ENCODE data around the gene MRPL2. TPM values are rescaled to one million over a fixed set of nuclear protein-coding genes. Genes with fewer than 3 reads are reported as not detected.

Gene MRPL2
- total RNA-seq, 2 experiments from 2014 or later, result 108 TPM

DNA sequence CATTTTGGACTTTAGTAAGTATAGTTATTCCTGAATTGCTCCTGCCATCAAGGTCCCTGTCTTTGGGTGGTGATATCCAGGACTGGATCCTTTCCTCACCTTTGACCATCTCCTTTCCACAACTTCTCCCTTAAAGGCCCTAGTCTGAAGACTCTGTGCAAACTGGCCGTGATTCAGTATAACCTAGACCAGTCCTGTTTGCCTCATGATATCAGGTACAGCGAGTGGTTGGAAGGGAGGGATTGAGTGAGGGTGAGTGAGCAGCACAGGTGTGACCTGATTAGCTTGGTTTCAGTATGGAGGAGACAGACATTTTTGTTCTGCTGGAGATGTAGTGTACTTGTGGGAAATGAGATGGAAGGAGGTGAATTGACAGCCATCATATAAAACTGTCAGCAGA is 40.1 kb downstream of the MRPL2 start:
- DNase-seq, result no peak
- peaks cover 31% of the 10 kb centered on the region for H3K36me3 Mint-ChIP-seq (ENCODE audit: low read depth)
- no peak for ATAC-seq
- no peaks in the 10 kb centered on the region for H3K9me3 Mint-ChIP-seq
- intact Hi-C loops (cut with micrococcal nuclease), result no loop called here
- TF ChIP-seq, protein P1, sequence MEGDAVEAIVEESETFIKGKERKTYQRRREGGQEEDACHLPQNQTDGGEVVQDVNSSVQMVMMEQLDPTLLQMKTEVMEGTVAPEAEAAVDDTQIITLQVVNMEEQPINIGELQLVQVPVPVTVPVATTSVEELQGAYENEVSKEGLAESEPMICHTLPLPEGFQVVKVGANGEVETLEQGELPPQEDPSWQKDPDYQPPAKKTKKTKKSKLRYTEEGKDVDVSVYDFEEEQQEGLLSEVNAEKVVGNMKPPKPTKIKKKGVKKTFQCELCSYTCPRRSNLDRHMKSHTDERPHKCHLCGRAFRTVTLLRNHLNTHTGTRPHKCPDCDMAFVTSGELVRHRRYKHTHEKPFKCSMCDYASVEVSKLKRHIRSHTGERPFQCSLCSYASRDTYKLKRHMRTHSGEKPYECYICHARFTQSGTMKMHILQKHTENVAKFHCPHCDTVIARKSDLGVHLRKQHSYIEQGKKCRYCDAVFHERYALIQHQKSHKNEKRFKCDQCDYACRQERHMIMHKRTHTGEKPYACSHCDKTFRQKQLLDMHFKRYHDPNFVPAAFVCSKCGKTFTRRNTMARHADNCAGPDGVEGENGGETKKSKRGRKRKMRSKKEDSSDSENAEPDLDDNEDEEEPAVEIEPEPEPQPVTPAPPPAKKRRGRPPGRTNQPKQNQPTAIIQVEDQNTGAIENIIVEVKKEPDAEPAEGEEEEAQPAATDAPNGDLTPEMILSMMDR (IDR thresholded peaks at IDR 0.05), result no peak
- no peak overlapping the region for H3K27ac Mint-ChIP-seq
- ChIA-PET POLR2A (no interaction called here), CTCF (interaction anchor here (0.9 kb wide), 1 partner anchor 125 kb away, joined by 3 read pairs; no protein-coding TSS in a partner anchor)
- peaks cover 42% of the 10 kb centered on the region for H3K4me1 Mint-ChIP-seq (ENCODE audit: low read depth)
- H3K4me3 Mint-ChIP-seq, result no peak overlapping the region
- no peaks in the 10 kb centered on the region for H3K27me3 Mint-ChIP-seq

DNA sequence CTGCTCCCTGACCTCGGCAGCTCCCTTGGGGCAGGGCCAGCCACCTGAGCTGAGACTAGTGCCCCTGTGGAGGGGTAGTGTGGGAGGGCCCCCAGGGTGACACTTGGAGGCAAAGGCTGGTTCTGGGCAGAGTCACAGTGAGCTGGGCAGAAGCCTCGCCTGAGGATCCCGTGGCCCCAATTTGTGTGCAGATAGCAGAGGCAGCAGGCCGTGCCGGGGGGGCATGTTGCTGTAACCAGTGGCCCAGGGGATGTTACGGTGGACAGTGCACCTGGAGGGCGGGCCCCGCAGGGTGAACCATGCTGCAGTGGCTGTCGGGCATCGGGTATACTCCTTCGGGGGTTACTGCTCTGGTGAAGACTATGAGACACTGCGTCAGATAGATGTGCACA is 42.3 kb downstream of the MRPL2 start:
- Mint-ChIP-seq H3K4me1 (ENCODE audit: low read depth) (peaks cover 51% of the 10 kb centered on the region), H3K27ac (peak overlapping the region; percentile 22), H3K27me3 (no peaks in the 10 kb centered on the region), H3K36me3 (ENCODE audit: low read depth) (peaks cover 46% of the 10 kb centered on the region), H3K4me3 (no peak overlapping the region), H3K9me3 (no peaks in the 10 kb centered on the region)
- ChIA-PET CTCF (no interaction called here), POLR2A (interaction anchor here (0.6 kb wide), 1 partner anchor 649 kb away, joined by 3 read pairs; no protein-coding TSS in a partner anchor)
- TF ChIP-seq, protein P1 (IDR thresholded peaks at IDR 0.05), result no peak
- ATAC-seq (no peak), DNase-seq (no peak)
- intact Hi-C loops (cut with micrococcal nuclease), result no loop called here

DNA sequence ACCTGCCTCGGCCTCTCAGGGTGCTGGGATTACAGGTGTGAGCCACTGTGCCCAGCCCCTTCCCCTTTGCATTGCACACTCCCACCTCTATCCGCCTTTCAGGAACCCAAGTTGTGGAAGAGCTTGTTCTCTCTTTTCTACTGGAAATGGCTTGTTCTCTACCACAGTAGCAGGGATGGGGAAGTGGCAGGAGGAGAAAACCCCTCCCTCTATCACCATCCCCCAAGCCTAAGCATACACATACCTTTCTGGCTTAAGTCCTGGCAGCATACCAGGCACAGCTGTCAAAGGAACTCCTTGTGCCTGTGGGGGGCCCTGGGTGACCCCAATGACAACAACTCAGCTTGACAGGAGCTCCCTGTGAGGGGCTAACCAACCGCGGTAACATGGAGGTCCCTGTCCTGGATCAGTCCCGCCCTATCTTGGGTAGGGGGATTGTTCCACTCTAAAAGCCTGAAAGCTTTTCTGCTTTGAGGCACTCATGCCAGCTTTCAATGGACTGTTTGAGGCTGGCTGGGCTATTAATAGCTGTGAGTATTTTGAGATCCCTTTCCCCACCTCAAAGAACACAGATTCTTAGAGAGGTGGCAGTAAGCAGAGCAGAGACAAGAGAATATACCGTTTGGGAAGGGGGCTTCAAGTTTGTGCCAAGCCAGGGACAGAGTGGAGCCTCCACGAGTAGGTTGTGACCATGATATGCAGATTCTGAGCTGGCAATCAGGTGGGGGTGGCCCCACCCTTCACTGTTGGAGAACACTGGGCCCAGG is 42.9 kb downstream of the MRPL2 start:
- Mint-ChIP-seq H3K4me3 (peak overlapping the region; percentile 27), H3K27me3 (no peaks in the 10 kb centered on the region), H3K9me3 (no peaks in the 10 kb centered on the region), H3K27ac (peak overlapping the region; percentile 22), H3K4me1 (ENCODE audit: low read depth) (peaks cover 57% of the 10 kb centered on the region), H3K36me3 (ENCODE audit: low read depth) (peaks cover 51% of the 10 kb centered on the region)
- ChIA-PET CTCF (interaction anchor here (0.8 kb wide), 2 partner anchors 20 to 127 kb away, joined by 3 read pairs; no protein-coding TSS in a partner anchor), POLR2A (interaction anchor here (0.6 to 0.9 kb wide), 3 partner anchors 18 to 650 kb away, joined by 3 read pairs; partner anchors contain the start of gene PEX6)
- ATAC-seq (no peak), DNase-seq (no peak)
- intact Hi-C loops (cut with micrococcal nuclease), result no loop called here
- TF ChIP-seq, protein P1 (IDR thresholded peaks at IDR 0.05), result no peak

DNA sequence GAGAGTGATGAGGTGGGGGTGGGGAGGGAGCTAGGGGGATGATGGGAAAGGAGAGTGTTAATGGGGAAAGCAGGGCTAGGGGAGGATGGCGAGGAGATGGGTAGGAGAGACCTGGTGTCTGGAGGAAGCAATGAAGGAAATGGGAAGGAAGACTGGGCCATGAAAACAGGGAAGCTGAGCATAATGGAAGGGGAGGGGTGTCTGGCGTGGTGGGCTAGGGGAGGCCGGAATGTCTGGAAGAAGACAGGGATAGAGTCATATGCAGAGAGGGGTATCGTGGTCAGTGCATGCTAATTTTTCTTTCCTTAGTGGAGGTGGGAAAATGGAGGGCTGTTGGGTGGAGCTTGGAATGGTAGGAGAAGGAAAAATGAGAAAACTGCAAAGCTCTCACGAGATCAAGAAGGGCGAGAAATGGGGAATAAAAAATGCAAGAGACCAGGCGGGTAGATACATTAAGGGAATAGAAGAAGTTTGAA is 44.8 kb downstream of the MRPL2 start:
- intact Hi-C loops (cut with micrococcal nuclease), result loop anchor here (5.0 kb wide), 2 partner anchors 37 to 43 kb away; partner anchors contain the start of genes KLC4, MRPL2 and PEX6
- POLR2A ChIA-PET, result interaction anchor here (0.6 to 5.7 kb wide), 10 partner anchors 9 to 156 kb away, joined by 3 to 26 read pairs (median 4); partner anchors contain the start of genes CNPY3, KLC4, MRPL2 and PEX6
- Mint-ChIP-seq H3K27me3 (no peaks in the 10 kb centered on the region), H3K27ac (peak overlapping the region; percentile 93), H3K4me1 (ENCODE audit: low read depth) (peaks cover 50% of the 10 kb centered on the region), H3K36me3 (ENCODE audit: low read depth) (peaks cover 46% of the 10 kb centered on the region), H3K9me3 (no peaks in the 10 kb centered on the region), H3K4me3 (peak overlapping the region; percentile 96)
- ATAC-seq (no peak), DNase-seq (no peak)
- CTCF ChIA-PET, result interaction anchor here (0.6 to 1.8 kb wide), 3 partner anchors 11 to 85 kb away, joined by 3 to 5 read pairs (median 5); partner anchors contain the start of gene CNPY3
- TF ChIP-seq, protein P1 (IDR thresholded peaks at IDR 0.05), result no peak

All from activated CD8-positive, alpha-beta T cell treated with anti-CD3 and anti-CD28 coated beads for 36 hours (primary cell).